DOHH2 (cell line): ENCODE measurements around the gene PPP1R18.
"Not testable (repeated sequence)": the region's sequence is repeated elsewhere in the genome, so short reads cannot be mapped to it uniquely, and the experiment has no call there.

Source experiments
- H3F3A ChIP-seq: fragments of 200-600 bp; sonication (generic), shearing (Covaris generic); 2 replicates; pipeline ENCODE4 v1.6.0; 2016; ENCODE audit warnings: antibody characterized with exemption, mild to moderate bottlenecking; ENCODE audit not compliant: control insufficient read depth, insufficient read depth
- H3K27ac ChIP-seq: fragments of 200-600 bp; sonication (generic); 2 replicates; pipeline ENCODE4 v1.5.1; 2014; ENCODE audit warnings: low read depth, mild to moderate bottlenecking, low read length, moderate library complexity
- H3K27me3 ChIP-seq: fragments of 200-600 bp; sonication (generic); 2 replicates; pipeline ENCODE4 v1.6.1; 2014; ENCODE audit warnings: mild to moderate bottlenecking, low read length, mixed read lengths; ENCODE audit not compliant: control insufficient read depth
- H3K36me3 ChIP-seq: fragments of 200-600 bp; sonication (generic); 2 replicates; pipeline ENCODE4 v1.6.1; 2014; ENCODE audit warnings: mild to moderate bottlenecking, low read length, moderate library complexity, mixed read lengths; ENCODE audit not compliant: control insufficient read depth
- H3K4me1 ChIP-seq: fragments of 200-600 bp; sonication (generic); 2 replicates; pipeline ENCODE4 v1.6.1; 2014; ENCODE audit warnings: mild to moderate bottlenecking, low read length, mixed read lengths; ENCODE audit not compliant: control insufficient read depth
- H3K4me2 ChIP-seq: fragments of 200-600 bp; sonication (generic); 2 replicates; pipeline ENCODE4 v1.6.0; 2014; ENCODE audit warnings: mild to moderate bottlenecking, low read length, moderate library complexity
- H3K4me3 ChIP-seq: fragments of 200-600 bp; sonication (generic); 2 replicates; pipeline ENCODE4 v1.5.1; 2014; ENCODE audit warnings: mild to moderate bottlenecking, low read length, mixed read lengths
- H3K79me2 ChIP-seq: fragments of 200-600 bp; sonication (generic); 2 replicates; pipeline ENCODE4 v1.6.1; 2014; ENCODE audit warnings: mild to moderate bottlenecking, low read length, mixed read lengths; ENCODE audit not compliant: control insufficient read depth
- H3K9me2 ChIP-seq: fragments of 200-600 bp; sonication (generic); replicated peaks from 2 replicates; pipeline ENCODE4 v1.6.1; 2014; ENCODE audit warnings: mild to moderate bottlenecking, low read length, mixed read lengths; ENCODE audit not compliant: control insufficient read depth
- H3K9me3 ChIP-seq: fragments of 200-600 bp; sonication (generic); 2 replicates; pipeline ENCODE4 v1.6.1; 2014; ENCODE audit warnings: antibody characterized with exemption, low read length, mixed read lengths; ENCODE audit not compliant: control insufficient read depth, insufficient read depth
- H4K20me1 ChIP-seq: fragments of 200-600 bp; sonication (generic); 2 replicates; pipeline ENCODE4 v1.6.0; 2014; ENCODE audit warnings: low read depth, mild to moderate bottlenecking, antibody characterized with exemption, low read length, moderate library complexity; ENCODE audit not compliant: control insufficient read depth, insufficient read depth
- CTCF ChIP-seq: fragments of 200-600 bp; sonication (generic); IDR thresholded peaks from one replicate; pipeline ENCODE4 v1.5.1; 2014; ENCODE audit warnings: antibody characterized with exemption, mild to moderate bottlenecking, low read depth, low read length; ENCODE audit not compliant: poor library complexity, severe bottlenecking
- EZH2phosphoT487 ChIP-seq: fragments of 200-600 bp; sonication (generic); IDR thresholded peaks from 2 replicates; pipeline ENCODE4 v1.6.1; 2017; ENCODE audit warnings: borderline replicate concordance, mild to moderate bottlenecking, antibody characterized with exemption, low read length, moderate library complexity, mixed read lengths

Gene PPP1R18

DNA sequence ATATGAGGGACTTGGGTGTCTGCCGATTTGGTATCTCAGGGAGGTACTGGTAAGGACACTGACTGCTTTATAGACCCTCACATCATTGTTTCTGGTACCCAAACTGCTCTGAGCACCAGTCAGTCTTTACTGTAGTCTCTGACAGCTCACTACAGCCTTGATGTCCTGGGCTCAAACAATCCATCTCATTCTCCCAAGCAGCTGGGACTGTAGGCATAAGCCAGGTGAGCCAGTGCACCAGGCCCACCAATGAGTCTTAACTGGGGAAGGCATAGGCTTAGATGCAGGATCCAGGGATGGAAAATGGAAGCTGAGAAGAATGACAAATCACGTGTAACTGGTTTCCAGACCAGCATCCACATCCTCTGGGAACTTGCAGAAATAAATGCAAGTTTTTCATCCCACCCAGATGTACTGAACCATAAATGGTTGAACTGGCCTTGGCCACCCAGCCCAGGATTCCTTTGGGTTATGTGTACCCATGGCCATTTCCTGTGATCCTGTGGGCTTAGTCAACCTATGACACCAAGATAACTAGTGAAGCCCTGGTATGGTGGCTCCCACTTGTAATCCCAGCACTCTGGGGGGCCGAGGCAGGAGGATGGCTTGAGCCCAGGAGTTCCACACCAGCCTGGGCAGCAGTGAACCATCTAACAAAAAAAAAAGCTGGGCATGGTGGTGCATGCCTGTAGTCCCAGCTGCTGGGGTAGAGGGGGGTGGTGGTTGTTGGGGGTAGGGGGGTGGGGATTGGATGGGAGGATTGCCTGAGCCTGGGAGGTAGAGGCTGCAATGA is 39.5 kb upstream of the PPP1R18 start:
- no peak overlapping the region for H3K4me2 ChIP-seq
- no peaks in the 10 kb centered on the region for H3K27me3 ChIP-seq
- peak overlapping the region; percentile 11; the same call in 1 of the 2 replicates for H3K27ac ChIP-seq
- peaks cover 41% of the 10 kb centered on the region for H3K4me1 ChIP-seq
- TF ChIP-seq EZH2phosphoT487 (no peak), CTCF (no peak)
- H3K79me2 ChIP-seq: peaks cover 43% of the 10 kb centered on the region
- H3K9me3 ChIP-seq: no peaks in the 10 kb centered on the region
- H3K36me3 ChIP-seq: peaks cover 79% of the 10 kb centered on the region
- H3F3A ChIP-seq: peaks cover 70% of the 10 kb centered on the region
- no peak overlapping the region for H3K4me3 ChIP-seq
- H4K20me1 ChIP-seq: peaks cover 18% of the 10 kb centered on the region
- H3K9me2 ChIP-seq: no peaks in the 10 kb centered on the region

- H3K79me2 ChIP-seq: peaks cover 51% of the 10 kb centered on the region
- H3F3A ChIP-seq: peaks cover 76% of the 10 kb centered on the region
- peaks cover 18% of the 10 kb centered on the region for H4K20me1 ChIP-seq
- peak overlapping the region; percentile 11; the same call in 1 of the 2 replicates for H3K27ac ChIP-seq
- peak overlapping the region; percentile 7; the same call in 1 of the 2 replicates for H3K4me2 ChIP-seq
- no peak for TF ChIP-seq EZH2phosphoT487
- no peak for TF ChIP-seq CTCF
- no peaks in the 10 kb centered on the region for H3K27me3 ChIP-seq
- H3K4me1 ChIP-seq: peaks cover 33% of the 10 kb centered on the region
- no peaks in the 10 kb centered on the region for H3K9me3 ChIP-seq
- H3K4me3 ChIP-seq: no peak overlapping the region
- H3K36me3 ChIP-seq: peaks cover 81% of the 10 kb centered on the region
- no peaks in the 10 kb centered on the region for H3K9me2 ChIP-seq
These were observed 38.6 kb upstream of the PPP1R18 start for GRCh38 chr6:30724906-30725667.

- not testable (repeated sequence) for H3K9me2 ChIP-seq, H3K27ac ChIP-seq, H3K27me3 ChIP-seq, H3K9me3 ChIP-seq, H3K4me3 ChIP-seq
- H4K20me1 ChIP-seq: peaks cover 18% of the 10 kb centered on the region
- H3K36me3 ChIP-seq: peaks cover 77% of the 10 kb centered on the region
- peaks cover 59% of the 10 kb centered on the region for H3K79me2 ChIP-seq
- peaks cover 38% of the 10 kb centered on the region for H3K4me1 ChIP-seq
- peaks cover 81% of the 10 kb centered on the region for H3F3A ChIP-seq
- peak overlapping the region; percentile 94 for H3K4me2 ChIP-seq
These were observed 37.6 kb upstream of the PPP1R18 start for GRCh38 chr6:30723843-30724741.

- H3K27me3 ChIP-seq, H3K9me2 ChIP-seq, H3K9me3 ChIP-seq: not testable (repeated sequence)
- H3K4me2 ChIP-seq: peak overlapping the region; percentile 94
- H3K4me1 ChIP-seq: peaks cover 46% of the 10 kb centered on the region
- peak overlapping the region; percentile 88 for H3K4me3 ChIP-seq
- peak overlapping the region; percentile 100 for H3K27ac ChIP-seq
- H3K36me3 ChIP-seq: peaks cover 83% of the 10 kb centered on the region
- H4K20me1 ChIP-seq: peaks cover 18% of the 10 kb centered on the region
- peaks cover 67% of the 10 kb centered on the region for H3K79me2 ChIP-seq
- H3F3A ChIP-seq: peaks cover 87% of the 10 kb centered on the region
These were observed 36.9 kb upstream of the PPP1R18 start for GRCh38 chr6:30723159-30723842.
